HG02973 (cell line): ENCODE measurements around the gene PAGE4.

Source experiments
- ATAC-seq: cut with Tn5 transposase; IDR thresholded peaks from one replicate; pipeline ENCODE4 v1.9.1; 2021; ENCODE audit warnings: moderate library complexity; ENCODE audit not compliant: unreplicated experiment

PAGE4 gene

GRCh38 chrX:49868739-49869138, 39.6 kb downstream of the PAGE4 start:
- ATAC-seq: no peak

DNA sequence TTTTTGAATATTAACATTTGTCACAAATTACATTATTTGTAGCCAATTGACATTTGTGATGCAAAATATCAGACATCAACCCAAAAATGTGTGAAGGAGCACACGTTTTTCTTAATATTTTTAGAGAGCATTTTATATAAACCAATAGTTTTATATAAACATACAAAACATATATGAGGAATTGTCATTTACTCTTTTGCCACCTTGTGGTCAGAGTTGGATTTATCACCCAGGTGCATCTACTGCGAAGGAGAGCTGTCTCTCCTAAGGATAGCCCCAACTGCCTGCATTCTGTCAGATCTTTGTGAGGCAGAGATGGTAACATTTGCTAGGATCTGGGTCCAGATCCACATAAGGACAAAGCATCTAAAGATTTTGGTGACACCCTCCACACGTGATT, 47.6 kb downstream of the PAGE4 start:
- ATAC-seq: no peak

- ATAC-seq: no peak
Measured at GRCh38 chrX:49877397-49878101, 48.4 kb downstream of the PAGE4 start.

DNA sequence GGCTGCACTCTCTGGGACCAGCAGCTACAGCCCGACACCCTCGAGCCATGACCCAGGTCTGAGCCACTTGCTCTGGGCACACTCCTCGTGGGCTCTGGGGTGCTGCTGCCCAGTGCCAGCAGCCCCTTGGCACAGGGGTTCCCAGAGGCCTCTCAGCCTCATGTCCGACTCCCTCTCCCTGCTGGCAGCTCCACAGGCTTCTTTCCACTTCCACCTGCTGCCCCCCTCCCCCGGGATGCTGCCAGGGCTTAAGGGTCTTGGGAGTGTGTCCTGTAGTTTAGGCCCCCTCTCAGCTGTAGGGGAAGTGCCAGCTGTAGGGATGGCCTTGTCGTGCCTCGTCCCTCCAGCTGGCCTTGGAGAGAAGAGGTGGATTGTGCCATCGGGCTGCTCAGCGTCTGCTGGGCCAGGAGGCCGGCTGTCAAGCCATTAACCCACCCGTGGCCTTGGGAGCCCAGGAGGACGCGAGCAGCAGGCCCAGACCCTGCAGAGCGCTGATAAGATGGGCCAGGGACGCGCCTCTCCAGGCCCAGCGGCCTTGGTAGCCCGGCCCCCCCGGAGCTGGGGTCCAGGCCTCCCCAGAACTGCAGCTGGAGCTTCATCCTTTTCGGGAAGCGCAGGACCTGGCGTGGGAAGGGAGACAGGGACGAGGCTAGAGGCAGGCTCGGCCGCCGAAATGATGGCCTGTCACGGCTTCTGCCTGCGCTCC, 49.2 kb downstream of the PAGE4 start:
- ATAC-seq: no peak

DNA sequence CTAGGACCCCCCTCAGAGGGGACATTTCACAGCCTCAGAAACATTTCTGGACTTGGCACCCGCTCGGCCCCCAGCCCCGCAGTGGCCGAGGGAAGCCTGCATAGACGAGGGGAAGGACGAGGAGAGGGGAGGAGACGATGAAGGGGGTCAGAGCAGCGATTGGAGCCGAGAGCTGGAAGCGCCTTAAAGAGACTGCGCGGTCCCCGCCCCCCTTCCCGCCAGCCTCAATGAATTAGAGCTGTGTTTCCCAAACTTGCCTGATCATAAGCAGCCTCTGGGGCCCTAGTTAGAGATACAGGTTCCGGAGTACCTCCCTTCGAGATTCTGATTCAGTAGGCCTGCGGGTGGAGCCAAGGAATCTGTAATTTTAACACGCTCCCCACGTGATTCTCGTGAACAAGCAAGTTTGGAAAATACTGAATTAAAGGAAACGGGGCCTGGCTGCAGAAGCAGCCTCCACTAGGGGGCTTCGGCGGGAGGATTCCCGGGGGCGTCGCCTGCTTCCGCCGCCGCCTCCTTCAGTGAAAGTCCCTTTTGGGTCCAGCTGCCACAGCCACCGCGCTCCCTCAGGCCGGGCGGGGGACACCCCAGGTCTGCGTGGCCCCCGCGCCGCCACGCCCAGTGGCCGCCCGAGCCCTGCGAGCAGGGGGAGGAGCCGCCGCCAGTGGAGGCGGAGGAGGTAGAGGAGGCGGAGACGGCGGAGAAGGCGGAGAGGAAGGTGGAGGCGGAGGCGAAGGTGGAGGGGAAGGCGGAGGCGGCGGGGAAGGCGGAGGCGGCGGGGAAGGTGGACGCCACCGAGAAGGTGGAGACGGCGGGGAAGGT, 49.9 kb downstream of the PAGE4 start, which contains the start of gene USP27X:
USP27X (plus strand) TSS at position 651 of the 822 bp plus-strand sequence. CDS start 824 bp downstream, outside the sequence.
- peak; percentile 85 for ATAC-seq

DNA sequence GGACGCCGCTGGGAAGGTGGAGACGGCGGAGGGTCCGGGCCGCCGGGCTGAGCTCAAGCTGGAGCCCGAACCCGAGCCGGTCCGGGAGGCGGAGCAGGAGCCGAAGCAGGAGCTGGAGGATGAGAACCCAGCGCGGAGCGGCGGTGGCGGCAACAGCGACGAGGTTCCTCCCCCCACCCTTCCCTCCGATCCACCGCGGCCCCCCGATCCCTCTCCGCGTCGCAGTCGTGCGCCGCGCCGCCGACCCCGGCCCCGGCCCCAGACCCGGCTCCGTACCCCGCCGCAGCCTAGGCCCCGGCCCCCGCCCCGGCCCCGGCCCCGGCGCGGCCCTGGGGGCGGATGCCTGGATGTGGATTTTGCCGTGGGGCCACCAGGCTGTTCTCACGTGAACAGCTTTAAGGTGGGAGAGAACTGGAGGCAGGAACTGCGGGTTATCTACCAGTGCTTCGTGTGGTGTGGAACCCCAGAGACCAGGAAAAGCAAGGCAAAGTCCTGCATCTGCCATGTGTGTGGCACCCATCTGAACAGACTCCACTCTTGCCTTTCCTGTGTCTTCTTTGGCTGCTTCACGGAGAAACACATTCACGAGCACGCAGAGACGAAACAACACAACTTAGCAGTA, 50.7 kb downstream of the PAGE4 start:
- peak; percentile 13 for ATAC-seq

- ATAC-seq: no peak
Measured at GRCh38 chrX:49880668-49881067, 51.6 kb downstream of the PAGE4 start.
